Measurements from ENCODE around the gene SPDYE4.
"Not testable (repeated sequence)": the region's sequence is repeated elsewhere in the genome, so short reads cannot be mapped to it uniquely, and the experiment has no call there.

Gene SPDYE4, protein sequence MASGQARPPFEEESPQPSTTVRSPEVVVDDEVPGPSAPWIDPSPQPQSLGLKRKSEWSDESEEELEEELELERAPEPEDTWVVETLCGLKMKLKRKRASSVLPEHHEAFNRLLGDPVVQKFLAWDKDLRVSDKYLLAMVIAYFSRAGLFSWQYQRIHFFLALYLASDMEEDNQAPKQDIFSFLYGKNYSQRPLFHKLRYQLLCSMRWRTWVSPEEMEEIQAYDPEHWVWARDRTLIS

DNA sequence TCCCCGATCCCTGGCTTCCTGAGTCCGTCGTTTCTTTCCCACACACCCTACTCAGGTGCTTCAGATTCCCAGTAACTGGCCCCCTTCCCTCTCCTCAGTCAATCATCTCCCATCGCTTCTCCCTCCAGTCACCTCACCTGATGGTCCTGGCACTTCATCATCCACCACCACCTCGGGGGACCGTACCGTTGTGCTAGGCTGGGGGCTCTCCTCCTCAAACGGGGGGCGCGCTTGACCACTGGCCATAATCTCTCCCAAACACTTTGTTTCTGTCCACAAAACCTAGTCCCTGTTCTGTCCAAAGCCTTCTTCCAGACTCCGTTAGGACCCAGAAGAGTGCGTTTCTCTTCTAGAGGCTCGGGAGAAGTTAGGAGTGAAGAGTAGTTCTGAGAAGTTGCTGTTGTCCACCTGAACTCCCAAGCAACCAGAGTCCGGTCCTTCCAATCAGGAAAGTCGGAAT lies at the start of gene SPDYE4:
SPDYE4 (minus strand) TSS at position 410 of the 460 bp plus-strand sequence; CDS start at position 246, 164 bp downstream.
- DNase-seq, result no peak

- no peak for DNase-seq
Observed at GRCh38 chr17:8806926-8807550, 48.7 kb upstream of the SPDYE4 start.

DNA sequence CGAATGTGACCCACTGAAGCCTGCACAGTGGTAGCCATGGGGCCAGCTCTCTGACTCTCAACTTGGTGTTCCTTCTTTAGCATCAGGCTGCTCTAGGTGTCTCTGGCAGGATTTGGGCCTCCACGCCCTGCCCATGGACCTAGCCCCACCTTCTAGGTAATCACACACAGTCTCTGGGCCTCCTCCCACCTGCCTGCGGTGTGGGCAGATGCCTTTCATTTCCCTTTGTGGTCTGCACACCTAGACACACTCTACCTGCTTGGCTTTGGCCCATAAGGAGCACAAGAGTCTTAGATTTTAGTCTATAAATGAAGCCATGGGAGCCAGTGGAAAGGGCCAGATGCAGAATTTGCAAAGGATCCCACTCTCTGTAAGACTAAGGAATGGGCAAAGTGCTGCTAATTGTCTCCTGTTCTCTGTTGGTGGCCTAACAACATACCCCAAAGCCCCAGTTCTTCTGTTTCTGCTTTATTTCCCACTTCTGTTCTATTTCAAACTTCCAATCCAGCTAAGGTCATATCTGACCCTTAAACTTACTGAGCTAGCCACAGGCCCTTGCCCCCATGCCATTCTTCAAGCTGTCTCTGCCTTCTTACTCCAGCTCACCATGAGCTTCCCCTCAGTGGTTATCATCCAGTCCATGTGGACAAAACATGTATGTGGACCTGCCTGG lies 48.0 kb upstream of the SPDYE4 start:
- no peak for DNase-seq

- DNase-seq, result not testable (repeated sequence)
Observed at GRCh38 chr17:8805396-8805795, 47.0 kb upstream of the SPDYE4 start.

GRCh38 chr17:8803531-8804420 lies 45.4 kb upstream of the SPDYE4 start:
- no peak for DNase-seq

DNA sequence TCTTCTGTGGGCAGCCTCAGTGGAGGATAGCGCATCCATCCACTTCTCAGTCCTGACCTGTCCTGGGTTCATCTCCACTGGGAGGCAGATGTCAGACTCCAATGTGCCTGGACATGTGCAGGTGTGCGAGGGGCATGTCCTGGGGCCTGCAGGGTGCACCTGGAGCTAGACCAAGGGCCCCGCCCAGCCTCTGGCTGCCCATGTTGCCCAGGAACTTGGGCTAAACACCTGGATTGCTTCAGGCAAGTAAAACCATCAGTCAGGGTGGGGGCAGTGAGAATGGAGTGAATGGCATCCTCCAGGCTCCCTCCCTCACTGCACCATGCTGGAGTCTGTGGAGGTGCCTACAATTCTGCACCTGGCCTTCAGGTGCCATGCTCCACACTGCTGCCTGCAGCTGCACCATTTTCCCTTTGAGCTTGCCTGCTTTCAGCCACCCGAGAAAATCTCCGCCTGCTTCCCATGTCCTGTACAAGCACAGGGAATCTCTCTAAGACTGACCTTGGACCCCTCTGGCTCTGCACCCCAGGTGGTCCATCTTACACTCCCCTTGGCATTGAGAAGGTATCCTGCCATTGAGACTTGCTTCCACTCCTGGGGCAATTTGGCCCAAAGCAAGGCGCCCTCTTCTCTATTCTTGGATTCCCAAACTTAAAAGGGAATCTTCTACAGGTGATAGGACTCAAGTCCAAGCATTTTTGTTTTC lies 42.9 kb upstream of the SPDYE4 start:
- DNase-seq, result no peak

DNA sequence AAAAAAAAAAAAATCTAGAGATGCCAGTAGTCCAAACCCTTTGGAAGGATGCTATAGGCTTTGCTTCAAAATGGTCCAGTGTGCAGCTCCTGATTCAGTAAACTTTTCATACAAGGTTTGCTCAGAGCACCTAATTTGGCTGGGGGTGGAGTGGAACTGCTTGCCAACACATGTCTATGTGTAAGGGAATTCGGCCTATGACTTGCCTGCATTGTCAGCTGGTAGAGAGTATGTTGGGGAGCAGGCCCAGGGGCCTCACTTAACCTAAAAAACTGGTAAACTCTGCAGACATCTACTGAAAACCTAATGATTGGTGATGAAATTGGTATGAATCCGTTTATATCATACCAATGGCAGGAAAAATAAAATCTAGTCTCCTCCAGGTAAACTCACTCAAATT lies 42.3 kb upstream of the SPDYE4 start:
- DNase-seq, result no peak

GRCh38 chr17:8799570-8800212 lies 41.3 kb upstream of the SPDYE4 start:
- no peak for DNase-seq

DNA sequence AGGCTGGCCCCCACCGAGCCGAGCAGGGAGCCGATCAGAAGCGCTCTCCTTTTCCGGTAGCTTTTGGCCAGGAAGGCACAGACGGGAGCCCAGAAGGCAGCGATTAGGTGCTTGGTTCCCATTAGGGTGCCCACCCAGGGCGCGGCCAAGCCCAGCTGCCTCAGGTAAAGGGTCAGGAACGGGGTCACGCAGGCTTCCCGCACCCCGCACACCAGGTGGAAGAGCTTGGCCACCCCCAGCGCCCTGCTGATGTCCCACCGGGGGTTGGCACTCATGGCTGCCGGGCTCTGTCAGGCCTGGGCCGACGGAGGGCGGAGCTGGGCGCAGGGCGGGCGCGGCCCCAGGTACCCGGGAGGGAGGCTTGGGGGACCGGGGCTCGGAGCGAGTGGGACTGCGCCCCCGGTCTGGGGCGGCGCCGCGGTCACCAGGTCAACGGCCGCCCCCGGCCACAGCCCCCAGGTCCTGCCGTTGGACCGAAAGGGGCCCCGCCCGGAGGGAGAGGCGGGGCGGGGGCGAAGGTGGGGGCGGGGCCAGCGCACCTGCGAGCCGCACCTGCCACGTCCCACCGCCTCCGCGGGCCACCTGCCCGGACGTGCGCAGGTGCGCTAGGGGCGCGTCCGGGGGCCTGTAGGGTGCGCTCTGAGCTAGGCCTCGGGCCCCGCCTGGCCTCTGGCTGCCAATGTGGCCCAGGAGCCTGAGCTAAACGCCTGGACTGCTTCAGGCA lies 40.7 kb upstream of the SPDYE4 start, which contains the start of gene MFSD6L:
MFSD6L (minus strand) TSS at position 520 of the 724 bp plus-strand sequence; CDS start at position 275, 245 bp downstream.
- DNase-seq, result no peak

GRCh38 chr17:8798176-8798845 lies 40.0 kb upstream of the SPDYE4 start:
- DNase-seq, result no peak

- no peak for DNase-seq
Observed at GRCh38 chr17:8797621-8798175, 39.4 kb upstream of the SPDYE4 start.

DNA sequence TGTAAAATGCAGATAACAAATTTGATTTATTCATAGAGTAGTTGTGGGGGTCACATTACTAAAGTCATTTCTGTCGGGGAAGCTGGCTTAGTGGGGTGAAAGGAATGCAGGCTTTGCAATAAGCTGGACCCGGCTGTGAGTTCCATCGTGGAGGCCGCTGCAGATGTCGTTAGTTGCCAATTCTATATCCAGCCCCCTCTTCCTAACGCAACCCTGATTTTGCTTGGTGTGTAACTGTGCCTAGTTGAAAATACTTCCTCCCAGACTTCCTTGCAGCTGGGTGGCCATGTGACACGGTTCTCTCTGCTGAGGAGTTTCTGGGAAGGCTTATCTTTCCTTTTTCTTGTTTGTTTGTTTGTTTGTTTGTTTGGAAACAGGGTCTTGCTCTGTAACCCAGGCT lies 36.3 kb upstream of the SPDYE4 start:
- no peak for DNase-seq

DNA sequence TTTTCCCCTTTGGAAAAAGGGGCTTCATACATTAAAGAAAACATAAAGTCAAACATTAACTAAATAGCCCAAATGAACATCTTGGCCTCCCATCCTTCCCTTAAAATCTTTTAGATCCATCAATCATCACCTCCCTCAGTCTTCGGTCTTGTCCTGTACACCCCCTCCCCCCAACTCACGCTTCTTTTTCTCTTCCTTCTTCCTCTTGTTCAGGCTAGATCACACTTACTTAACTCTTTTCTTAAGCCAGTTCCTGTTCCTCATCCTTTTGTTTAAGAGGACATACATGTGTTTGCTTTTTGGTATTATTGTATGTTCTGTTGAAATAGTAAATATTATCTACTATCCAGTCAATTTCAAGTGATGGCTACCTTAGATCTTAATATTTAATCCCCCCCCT lies 35.3 kb upstream of the SPDYE4 start:
- no peak for DNase-seq

GRCh38 chr17:8792646-8793045 lies 34.3 kb upstream of the SPDYE4 start:
- DNase-seq, result no peak

DNA sequence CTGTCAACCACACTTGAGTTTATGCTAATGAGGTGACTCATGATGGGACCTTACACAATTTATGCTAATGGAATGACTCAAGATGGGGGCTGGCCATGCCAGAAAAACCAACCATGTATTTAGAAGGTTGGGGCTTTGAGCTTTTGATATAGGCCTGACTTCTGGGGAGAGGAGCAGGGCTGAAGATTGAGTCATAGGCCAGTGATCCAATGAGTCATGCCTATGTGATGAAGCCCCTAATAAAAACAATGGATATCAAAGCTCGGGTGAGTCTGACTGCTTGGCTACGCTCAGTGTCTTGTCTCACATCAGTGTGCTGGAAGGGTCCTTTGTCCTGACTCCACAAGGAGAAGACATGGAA lies 33.5 kb upstream of the SPDYE4 start:
- DNase-seq, result no peak

DNA sequence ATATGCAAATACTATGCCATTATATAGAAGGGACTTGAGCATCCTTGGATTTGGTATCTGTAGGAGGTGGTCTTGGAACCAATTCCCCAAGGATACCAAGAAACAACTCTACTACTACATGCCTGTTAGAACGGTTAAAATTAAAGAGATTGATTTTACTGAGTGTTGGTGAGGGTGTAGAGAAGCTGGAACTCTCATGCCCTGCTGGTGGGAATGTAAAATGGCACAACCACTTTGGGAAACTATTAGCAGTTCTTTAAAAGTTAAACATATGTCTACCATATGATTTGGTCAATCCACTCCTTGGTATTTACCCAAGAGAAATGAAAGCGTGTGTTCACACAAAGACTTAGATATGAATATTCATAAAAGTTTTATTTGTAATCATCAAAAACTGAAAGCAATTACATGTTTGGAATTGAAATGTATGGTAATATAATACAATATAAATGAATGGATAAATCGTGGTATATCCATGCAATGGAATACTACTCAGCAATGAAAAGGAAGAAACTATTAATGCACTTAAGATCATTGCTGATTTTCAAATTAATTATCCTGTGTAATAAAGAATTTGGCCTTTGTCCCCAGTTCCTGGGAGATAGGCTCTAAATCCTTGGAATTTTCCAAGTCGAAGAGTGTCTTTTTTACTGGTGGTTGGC lies 33.0 kb upstream of the SPDYE4 start:
- DNase-seq, result no peak

DNA sequence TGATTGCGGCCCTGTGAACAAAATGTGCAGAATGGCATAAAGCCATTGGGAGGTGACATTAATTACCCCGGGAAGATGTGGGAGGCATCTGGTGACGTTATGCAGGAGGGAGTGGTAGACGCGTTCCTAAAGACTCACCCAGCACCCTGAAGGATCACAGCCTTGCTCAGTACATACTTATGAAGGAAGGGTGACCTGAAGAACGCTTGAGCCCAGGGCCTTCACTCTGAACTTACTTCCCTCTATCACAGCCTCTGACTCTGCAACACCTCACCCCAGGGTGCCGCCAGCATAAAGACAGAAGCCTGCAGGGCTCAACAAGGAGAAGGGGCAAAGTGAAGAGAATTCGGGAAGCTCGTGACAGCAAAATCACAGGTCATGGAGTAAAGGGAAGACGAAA lies 31.4 kb upstream of the SPDYE4 start:
- DNase-seq, result no peak

GRCh38 chr17:8788998-8789397 lies 30.7 kb upstream of the SPDYE4 start:
- no peak for DNase-seq

DNA sequence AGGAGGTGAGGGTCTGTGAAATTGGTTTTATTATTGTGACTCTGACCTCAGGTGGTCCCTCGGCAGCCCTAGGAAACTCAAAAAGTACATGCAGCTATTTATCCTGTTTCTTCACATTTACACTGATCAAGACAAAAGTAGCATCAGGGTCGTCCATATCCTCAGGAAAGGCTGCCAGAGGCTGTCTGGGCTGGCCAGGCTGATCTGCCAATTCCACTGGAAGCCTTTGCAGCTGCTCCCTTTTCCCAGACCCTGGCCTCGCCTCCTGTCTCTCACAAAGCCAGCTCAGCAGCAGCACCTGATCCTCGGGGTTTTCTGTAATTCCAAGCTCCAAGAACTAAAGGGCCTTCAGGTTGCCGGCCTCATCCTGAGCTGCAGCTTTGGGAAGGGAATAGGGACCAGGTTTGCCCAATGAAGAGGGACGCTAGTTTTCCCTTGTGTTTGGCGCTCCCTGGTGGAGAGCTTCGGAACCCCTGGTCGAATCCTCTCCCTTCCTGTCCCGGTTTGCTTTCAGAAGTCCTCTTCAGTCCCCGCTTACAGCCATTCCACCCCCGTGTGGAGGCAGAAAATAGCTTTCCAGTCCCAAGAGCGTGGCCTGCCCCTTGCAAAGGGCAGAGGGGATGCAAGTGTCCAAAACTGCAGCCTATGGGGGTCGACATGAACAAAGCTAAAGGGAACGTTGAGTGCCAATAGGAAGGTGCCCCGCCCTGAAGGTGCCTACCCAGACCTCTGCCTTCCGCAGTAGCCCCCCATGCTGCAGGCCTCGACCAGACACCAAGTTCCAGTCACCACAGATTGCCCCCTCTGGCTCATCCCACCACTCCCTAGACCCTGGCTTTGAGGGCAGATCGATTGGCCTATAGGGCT lies 27.4 kb upstream of the SPDYE4 start:
- DNase-seq, result peak; percentile 68
